MM.1S (cell line): ENCODE data around the gene TTYH3.

Experiments used
- EZH2 ChIP-seq: fragments of 300-600 bp; sonication (generic); optimal IDR thresholded peaks from 2 replicates; pipeline ENCODE3; 2017; ENCODE audit warnings: low read depth, mild to moderate bottlenecking, antibody characterized with exemption, low read length, mixed read lengths
- EZH2phosphoT487 ChIP-seq: fragments of 300-600 bp; sonication (generic); IDR thresholded peaks from 2 replicates; pipeline ENCODE4 v1.6.1; 2018; ENCODE audit warnings: antibody characterized with exemption, low read length
- TF ChIP-seq, protein P1 (sequence below): fragments of 300-600 bp; sonication (generic); IDR thresholded peaks from 2 replicates; pipeline ENCODE4 v1.5.1; 2016; ENCODE audit warnings: antibody characterized with exemption, low read length, mixed read lengths

DNA sequence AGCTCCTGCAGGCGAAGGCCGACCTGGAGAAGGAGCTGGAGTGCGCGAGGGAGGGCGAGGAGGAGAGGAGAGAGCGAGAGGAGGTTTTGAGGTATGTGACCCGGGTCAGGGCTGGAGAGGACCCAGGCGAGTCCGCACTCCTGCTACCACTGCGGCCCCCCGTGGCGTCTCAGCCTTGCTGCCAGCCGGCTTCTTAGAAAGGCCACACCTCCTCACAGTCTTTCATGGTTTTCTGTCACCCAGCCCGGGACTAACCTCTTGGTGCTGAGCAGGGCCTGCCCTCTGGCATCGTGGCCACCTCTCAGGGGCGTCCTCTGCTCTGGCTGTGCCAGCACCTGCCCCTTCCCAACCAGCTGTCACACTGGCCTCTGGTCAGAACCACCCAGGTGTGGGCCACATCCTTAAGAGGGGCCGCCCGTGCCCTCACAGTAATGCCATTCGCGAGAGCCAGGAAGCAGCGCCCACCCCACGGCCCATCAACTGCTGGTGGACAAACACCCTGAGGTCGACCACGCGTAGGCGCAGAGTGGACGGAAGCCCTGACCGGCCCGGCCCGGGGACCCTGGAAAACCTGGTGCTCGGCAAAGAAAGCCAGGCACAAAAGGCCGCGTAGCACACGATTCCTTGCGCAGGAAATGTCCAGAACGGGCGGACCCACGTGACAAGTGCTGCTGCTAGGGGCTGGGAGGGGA is 38.6 kb upstream of the TTYH3 start:
- TF ChIP-seq, protein P1, sequence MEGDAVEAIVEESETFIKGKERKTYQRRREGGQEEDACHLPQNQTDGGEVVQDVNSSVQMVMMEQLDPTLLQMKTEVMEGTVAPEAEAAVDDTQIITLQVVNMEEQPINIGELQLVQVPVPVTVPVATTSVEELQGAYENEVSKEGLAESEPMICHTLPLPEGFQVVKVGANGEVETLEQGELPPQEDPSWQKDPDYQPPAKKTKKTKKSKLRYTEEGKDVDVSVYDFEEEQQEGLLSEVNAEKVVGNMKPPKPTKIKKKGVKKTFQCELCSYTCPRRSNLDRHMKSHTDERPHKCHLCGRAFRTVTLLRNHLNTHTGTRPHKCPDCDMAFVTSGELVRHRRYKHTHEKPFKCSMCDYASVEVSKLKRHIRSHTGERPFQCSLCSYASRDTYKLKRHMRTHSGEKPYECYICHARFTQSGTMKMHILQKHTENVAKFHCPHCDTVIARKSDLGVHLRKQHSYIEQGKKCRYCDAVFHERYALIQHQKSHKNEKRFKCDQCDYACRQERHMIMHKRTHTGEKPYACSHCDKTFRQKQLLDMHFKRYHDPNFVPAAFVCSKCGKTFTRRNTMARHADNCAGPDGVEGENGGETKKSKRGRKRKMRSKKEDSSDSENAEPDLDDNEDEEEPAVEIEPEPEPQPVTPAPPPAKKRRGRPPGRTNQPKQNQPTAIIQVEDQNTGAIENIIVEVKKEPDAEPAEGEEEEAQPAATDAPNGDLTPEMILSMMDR, result no peak
- no peak for TF ChIP-seq EZH2
- no peak for TF ChIP-seq EZH2phosphoT487
